ENCODE data around the gene EDIL3.

Gene EDIL3

DNA sequence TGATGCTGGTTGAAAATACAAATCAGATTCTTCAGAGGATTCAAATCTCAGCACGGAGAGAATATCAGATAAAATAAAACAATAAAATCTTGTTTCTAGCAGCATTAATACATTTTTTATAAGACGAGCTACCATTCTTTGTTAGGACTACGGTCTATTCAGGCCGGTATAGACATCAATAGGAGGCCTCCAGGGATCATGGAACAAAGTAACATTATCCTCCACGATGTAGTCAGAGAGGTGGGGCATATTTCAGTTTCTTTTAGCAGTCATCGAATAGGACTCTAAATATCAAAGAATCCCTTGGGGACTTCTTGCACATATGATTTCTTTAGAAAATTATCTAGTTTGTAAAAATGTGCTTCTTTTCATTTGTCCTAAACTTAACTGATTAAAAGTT is 438.2 kb downstream of the EDIL3 start:
- DNase-seq = no peak

DNA sequence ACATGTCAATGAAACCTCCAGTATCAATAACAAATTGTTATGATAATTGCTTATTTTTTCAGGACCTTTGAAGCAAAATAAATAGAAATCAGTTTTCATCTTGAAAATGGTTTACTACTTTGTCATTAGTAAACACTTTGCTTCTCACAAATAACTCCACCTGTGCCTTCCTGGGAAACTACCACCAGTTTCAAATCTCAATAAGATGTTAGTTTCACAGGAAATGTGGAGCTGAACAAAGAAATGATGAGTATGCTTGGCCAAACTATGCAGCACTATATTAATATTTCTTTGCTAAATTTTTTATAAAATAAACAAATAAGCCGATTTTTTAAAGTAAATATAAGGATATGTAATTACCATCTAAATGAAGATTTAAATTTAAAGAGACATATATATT is 442.5 kb downstream of the EDIL3 start:
- no peak for DNase-seq

DNA sequence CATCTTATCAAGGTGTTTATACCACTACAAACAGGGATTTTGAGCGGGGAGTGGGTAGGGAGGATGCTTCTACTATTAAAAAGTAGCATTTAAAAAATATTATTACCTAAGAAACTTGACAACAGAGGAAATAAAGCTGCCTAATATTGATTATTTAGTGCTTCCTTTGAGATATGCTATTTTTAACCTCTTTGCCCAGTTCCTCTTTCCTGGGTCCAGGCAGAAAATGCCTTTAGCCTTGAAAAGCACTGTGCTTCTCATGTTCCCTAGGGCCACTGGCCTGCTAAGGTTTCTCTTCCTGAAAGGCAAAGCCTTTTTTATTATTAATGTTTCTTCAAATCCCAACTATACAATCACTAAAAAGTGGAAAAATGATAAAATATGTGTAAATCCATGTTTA is 446.8 kb downstream of the EDIL3 start:
- DNase-seq = no peak

DNA sequence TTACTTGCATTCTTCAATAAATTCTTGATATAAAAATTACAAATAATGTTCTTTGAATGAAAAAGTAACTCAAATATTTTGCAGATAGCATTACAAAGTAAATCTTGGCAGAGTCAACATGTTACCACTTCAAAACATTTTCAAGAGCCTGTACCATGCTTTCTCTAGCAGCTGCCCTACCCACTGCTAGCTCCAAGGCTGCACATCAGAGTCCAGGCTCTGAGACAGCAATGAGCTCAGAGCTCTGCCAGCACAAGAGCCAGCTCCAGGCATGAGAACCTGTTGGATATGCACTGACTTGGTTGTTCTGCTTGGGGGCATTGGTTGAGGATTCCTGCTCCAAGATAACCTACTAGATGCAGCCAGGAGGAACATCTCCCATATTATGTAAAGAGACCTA is 452.7 kb downstream of the EDIL3 start:
- no peak for DNase-seq

DNA sequence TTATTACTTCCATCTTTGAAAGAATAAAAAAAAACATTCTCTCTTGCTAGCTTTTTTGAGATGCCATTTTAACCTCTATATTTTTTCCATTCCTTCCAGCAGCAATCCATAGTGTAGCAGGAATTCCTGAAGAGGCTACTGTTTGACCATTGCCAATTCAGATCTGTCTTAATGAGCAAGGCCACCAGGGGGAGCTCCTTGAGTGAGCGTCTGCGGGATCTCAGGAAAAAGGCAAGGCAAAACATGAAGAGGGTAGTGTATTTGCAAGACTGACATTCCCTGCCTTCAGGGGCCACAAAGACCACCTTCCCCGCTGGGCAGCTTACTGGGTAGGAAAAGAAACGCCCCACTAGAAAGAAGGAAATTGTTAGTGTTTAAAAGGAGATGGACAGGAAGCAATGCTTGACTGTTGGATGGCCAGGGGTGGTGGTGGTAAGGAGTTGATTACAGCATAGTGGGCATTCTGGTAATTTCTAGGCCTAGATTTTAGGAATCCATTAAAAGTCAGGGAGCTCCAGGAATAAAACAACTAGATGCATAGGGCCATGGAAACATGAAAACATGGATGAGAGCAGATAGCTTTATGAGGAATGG is 457.4 kb downstream of the EDIL3 start:
- peak; percentile 64 for DNase-seq

DNA sequence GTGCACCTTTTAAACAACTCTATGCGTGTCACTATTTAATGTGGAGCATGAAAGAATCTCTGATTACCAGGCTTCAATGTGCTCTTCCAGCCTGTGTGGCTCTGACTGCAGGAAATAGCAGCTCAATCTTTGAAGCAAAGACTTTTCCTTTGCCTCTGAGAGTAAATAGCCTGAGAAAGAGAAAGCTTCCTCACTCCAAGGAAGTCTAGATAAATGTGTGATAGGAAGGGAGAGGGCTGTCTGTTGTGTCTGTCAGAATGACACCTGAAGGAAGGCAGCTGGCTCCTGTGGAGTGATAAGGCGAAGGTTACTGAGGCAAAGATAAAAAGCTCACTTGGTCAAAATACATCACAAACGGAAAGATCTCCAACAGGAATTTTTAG is 458.7 kb downstream of the EDIL3 start:
- no peak for DNase-seq

DNA sequence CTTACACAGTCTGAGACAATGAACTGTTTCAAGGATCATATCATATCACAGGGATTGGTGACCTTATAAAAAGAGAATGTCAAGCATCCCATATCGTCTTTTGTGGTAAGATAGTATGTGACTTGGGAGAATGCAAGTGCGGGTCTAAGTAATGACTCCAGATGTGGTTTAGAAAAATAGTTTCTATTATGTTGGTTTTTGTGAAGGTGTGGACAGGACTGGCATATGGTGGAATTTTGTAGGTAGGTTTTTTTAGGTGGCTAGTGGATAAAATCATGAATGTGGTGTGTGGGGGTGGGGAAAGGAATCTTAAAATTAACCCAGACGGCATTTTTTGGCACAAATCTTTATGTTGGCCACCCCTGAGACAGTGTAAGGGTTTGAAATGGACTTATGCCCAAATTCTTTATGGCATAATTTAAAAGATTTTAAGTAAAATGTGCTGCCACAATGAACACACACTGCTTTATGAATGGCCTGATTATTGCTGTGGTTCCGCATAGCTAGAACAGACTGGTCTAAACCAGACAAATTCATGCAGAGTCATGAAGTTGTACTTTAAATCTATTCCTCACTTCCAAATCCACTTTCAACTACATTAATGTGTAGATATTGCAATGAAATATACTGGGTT is 459.2 kb downstream of the EDIL3 start:
- no peak for DNase-seq

DNA sequence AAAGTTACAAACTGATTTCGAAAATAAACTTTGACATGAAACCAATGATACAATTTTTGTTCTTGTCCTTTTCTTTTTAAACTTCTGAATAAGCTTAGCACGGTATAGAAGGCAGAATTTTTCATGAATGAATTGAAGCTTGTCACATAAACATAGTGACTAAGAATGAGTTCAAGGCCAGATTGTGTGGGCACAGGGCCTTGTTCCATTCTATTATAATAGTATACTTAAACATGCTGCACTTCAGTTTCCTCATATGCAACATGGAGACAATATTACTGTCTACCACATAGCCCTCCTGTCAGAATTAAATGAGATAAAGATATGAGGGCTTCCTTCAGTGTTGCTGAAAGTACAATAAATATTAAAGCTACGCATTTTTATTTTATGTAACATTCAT is 459.8 kb downstream of the EDIL3 start:
- DNase-seq = no peak

DNA sequence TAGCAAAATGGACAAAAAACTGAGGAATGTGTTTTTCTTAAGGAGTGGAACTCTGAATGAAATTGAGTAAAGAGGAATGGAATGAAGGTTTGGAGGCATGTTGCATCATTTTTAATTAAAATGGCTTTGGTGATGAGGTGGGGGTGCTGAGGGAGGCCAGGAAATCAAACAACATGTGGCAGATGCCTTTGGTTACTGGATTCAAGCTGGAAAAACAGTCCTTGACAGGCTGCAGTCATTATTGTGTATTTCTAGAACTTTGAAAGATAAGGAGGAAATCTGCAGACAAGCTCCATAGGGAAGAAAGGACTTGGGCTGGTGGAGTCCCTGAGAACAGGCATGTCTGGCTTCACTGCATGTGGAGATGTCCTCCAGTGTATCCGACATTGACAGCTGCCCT is 460.5 kb downstream of the EDIL3 start:
- DNase-seq = no peak

DNA sequence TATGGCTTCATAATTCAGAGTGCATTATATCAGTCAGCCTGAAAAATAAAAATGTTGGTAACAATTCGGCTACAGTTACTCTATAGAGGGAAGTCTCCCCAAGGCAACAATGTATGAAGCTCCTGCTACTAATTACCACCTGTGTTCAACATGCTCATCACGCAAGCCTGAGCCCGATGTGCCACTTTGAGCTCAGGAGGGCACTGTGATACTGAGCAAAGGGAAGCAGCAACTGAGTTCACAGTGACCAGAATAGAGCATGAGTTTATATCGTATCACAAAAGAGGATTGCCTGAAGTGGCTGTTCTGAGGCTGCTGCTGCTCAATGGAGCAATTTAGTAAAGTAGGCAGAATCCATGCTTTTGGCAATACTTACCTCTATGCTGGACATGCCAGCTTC is 462.0 kb downstream of the EDIL3 start:
- DNase-seq = no peak

DNA sequence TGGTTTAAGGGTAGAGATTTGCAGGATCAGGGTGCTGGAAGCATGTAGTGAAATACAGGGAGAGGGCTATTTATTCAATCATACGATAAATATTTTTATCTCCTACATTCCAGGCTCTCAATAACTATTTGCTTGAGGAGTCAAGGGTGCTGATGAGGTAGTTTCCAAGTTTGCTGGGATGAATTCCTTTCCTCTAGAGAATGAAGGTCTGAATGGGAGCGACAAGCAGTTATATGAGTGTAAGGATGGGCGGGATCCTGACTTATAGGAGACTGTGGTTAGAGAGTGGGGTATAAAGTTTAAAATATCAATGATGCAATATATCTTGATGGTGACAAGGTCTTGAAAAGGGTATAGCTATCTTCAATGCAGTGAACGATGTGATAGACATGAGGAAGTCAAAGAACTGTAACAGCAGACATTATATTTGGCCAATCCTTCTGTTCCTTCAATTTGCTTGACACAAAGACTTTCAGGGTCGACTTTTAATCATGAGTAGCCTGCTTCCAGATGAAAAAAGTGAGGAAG is 462.9 kb downstream of the EDIL3 start:
- DNase-seq = no peak

DNA sequence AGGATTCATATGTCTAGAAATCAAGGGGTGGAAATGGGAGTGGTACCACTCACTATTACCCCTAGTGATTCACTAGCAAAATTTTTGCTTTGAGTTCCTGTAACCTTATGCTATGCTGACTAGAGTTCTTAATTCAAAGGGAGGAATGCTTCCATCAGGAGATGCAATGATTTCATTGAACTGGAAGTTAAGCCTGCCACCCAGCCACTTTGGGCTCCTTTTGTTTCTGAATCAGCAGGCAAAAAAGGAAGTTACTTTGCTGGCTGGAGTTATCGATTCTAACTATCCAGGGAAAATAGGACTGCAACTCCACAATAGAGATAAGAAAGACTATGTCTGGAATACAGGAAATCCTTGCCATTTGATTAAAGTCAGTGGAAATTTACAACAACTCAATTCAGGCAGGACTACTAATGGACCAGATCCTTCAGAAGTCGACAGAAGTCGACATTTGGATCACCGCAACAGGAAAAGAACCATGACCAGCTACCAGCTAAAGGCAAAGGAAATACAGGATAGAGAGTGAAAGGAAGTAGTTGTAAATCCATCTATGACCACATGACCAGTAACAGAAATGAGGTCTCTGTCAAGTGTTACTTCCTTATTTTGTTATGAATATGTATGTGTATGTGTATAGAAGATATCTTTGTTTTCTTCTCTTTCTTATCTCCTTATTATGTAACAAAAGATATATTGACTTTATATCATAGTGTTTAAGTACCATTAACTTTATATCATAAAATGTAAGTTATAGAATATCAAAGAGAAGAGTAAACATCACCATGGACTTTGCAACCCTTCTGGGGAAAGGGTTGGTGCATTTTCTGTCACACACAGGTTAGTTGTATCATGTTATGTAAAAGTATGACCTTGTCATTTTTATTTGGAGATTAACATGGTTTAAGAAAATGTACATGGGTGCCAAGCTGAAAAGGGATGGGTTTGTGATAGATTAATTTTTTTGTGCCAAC is 465.3 kb downstream of the EDIL3 start:
- DNase-seq = no peak

DNA sequence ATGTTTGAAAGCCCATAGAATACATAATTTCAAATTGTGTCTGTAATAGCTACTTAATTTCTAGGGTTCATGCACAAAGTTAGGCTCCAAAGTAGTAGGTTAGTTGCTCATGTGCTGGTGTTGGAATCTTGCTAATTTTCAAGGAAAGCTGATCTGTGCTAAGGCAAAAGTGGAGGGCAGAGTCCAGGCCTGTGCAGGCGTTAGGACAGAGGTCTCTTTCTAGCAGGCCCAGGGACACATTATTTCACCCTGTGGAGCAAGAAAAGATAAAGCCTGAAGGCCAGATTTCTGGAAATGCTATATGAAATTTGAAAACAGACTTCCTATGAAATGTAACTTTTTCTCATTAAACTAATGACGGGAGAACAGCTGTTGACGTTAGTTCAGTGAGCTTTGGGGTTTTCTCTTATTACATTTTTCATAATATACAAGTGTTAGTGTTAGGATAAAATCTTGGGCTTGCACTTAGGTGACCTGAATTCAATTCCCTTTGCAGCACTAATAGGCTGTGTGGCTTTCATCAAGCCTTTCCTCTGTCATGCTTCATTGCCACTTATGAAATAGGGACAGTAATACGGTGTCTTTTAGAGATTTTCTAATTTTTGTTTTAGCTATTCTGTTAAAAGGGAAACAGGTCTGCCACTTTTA is 467.3 kb downstream of the EDIL3 start:
- no peak for DNase-seq

DNA sequence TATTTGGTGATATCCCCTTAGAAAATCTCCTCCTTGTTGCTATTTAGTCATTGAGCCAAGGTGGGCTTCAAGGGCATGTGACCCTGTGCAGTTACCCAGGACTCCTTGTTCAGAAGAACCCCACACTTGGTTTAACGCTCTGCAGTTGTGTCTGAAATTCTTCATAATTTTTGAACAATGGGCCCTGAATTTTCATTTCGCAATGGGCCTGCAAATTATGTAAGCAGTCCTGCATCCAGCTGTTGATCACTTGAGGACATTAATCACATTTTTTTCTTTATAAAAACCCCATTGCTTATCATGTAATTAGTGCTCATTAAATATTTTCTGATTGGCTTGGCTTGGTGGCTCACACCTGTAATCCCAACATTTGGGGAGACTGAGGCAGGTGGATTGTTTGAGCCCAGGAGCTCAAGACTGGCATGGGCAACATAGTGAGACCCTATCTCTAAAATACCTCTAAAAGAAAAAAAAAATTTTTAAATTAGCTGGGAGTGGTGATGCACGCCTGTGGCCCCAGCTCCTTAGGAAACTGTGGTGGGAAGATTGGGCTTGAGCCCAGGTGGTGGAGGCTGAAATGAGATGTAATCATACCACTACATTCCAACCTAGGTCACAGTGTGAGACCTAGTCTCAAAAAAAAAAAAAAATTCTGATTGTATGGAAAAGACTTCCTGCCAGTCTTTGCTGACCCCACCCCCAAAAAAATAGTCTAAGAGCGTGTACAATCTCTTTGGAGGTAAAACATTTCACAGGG is 469.8 kb downstream of the EDIL3 start:
- DNase-seq = no peak

DNA sequence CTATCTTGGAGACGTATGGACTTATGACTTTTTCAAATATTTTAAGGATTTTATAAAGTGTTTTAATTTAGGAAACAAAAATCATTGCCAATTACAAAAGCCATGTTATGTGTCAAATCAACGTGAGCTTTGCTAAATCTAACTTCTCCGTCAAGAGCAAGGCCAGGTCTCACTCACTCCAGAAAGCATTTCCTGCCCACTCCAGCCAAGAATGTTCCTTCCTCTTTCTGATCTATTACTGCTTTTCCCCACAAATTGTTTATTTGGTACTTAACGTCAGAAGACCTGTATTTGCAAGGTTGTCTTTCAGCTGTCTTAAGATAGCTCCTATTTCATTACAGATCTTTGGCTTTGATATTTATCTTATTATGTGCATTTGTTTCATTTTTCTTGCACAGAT is 470.5 kb downstream of the EDIL3 start:
- no peak for DNase-seq

DNA sequence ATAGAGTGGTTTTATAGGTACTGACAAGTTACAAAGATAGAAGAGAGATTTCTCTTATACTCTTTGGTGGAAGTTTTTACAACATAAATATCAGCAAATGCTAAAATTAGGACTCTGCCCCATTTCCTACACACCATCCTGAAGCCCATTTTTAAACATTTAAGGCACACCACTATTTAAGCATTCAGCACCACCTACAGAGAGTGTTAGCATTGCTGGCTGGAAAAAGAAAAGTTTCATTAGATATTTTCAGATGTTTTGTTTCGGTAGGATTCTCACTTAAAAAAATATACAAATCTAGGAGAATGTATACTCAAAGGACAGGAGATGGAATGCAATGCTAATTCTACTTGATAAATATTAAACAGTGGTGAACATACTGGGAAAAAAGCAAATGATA is 471.1 kb downstream of the EDIL3 start:
- no peak for DNase-seq

DNA sequence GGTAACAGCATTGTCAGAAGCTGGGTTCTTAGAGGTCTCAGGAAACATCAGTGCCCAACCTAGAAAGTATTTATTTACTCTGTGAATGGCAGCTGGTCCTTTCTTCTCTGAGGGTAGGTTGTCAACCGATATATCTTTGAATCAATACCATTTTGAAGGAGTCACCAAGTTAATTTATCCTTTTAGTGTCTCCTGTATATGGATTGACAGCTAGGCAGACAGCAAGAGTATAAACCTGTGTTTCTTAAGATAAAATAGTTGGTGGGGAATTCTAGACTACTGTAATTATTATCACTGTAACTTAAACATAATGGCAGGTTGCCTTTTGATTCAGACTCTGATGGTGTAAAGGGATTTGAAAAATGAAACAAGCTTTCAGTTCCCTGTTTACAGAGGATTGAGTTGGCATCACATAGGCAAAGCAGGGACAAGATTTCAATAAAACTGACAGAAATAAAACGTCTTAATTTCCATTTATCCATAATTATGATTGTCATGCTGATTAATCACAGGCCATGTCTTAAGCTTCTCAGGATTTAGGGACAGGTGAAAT is 473.2 kb downstream of the EDIL3 start:
- DNase-seq = no peak

DNA sequence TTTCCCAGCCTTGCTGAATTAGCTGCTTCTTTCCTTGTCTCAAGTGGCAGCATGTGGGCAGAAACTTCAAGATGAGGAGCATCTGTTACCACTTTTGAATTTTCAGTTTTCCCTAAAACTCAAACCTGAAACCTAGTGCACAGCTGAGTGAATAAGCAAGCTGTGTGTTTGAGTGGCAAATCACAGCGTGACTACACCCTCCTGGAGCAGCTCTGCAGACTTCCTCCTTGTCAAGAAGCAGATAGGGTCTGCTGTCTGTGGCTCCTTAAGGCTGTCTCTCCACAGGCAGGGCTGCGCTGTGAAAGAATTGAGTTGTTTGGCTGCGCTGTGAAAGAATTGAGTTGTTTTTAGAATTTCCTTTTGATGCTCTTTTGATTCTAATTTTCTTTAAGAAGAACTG is 484.4 kb downstream of the EDIL3 start:
- no peak for DNase-seq

DNA sequence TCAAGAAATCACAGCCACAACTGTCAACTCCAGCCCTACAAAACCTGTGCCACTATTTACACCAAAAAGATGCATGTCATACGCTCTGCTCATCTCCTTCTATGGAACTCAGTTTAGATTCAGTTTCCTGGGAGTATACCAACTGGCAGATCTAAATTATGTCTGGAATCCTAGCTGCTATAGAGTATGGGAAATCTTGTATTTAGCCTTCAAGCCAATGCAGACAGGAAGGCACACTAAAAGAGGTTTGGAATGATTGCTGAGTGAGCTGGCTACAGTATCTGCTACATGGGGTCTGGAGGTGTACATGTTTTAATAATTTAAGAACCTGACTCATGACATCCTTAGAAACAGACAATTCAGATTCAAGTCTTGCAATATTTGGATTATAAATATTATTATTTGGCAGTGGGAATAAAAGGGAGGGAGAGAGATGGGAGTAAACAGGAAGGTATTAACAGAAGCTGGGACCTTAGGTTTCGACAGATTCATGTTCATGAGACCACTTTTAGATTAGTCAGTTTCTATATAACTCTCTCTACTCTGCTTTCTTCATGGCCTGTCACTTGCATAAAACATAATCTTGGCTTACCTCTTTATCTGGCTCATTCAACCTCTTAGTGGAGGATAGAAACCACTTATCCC is 485.2 kb downstream of the EDIL3 start:
- DNase-seq = no peak

DNA sequence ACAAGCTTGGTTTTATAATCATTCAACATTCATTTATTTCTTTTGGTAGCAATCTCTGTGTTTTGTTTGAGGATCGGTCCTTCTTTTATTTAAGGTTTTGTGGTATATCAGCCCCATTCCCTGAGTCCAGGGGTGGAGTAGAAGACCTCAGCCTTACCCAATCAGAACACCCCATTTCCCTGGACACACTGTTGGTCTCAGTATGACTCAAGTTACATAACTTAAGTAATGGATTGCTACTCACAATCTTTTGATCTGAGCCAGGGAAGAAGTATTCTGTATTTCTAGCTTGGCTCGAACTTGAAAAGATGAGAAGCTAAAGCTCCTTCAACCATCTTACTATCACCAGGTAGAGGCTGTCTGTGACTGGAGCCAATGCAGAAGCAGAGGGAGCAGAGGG is 488.8 kb downstream of the EDIL3 start:
- DNase-seq = no peak

DNA sequence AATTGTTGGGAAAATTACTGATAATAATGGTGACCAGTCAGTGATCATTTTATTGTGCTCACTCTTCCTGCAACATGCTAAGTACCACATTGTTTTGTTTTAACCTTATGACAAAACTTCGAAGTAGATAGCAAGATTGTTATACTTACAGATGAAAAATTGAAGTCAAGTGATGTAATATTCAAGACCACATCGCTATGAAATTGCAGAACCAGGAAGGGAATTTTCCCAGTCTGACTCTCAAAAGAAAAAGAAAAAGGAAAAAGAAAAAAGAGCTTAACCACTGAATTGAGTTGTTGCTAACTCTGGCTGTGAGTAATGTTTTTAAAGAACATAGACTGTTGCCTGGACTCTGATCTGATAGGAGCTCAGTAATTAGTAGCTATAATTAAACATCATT is 493.4 kb downstream of the EDIL3 start:
- DNase-seq = no peak
